Mesendoderm (in vitro differentiated cells): ENCODE data around the gene TOR1AIP1.

ENCODE experiments used
- DNase-seq: peaks from one replicate; pipeline ENCODE4 v3.0.0; 2013
- H2AK5ac ChIP-seq: 2 replicates; pipeline ENCODE4 v1.6.1; 2013; ENCODE audit warnings: low read length, inconsistent platforms
- H2BK120ac ChIP-seq: 2 replicates; pipeline ENCODE4 v1.6.1; 2013; ENCODE audit warnings: low read depth, mild to moderate bottlenecking, low read length, moderate library complexity, mixed read lengths
- H2BK15ac ChIP-seq: replicated peaks from 2 replicates; pipeline ENCODE4 v1.6.1; 2013; ENCODE audit warnings: low read depth, mild to moderate bottlenecking, moderate library complexity
- H2BK5ac ChIP-seq: 2 replicates; pipeline ENCODE4 v1.6.1; 2013; ENCODE audit warnings: low read length, inconsistent platforms
- H3K18ac ChIP-seq: 2 replicates; pipeline ENCODE4 v1.6.1; 2013; ENCODE audit warnings: mild to moderate bottlenecking, low read length, mixed read lengths
- H3K23ac ChIP-seq: one replicate; pipeline ENCODE4 v1.6.1; 2013; ENCODE audit warnings: low read length
- H3K27ac ChIP-seq: 2 replicates; pipeline ENCODE4 v1.5.1; 2013; ENCODE audit warnings: low read depth, mild to moderate bottlenecking, inconsistent platforms, low read length, moderate library complexity
- H3K27me3 ChIP-seq: 2 replicates; pipeline ENCODE4 v1.6.1; 2013; ENCODE audit warnings: low read length, control low read depth, mild to moderate bottlenecking, inconsistent platforms; ENCODE audit not compliant: insufficient read depth, poor library complexity
- H3K36me3 ChIP-seq: 2 replicates; pipeline ENCODE4 v1.6.1; 2013; ENCODE audit warnings: low read length, inconsistent platforms; ENCODE audit not compliant: control insufficient read depth, insufficient read depth
- H3K4ac ChIP-seq: one replicate; pipeline ENCODE4 v1.6.1; 2013; ENCODE audit warnings: low read depth, mild to moderate bottlenecking, low read length, moderate library complexity
- H3K4me1 ChIP-seq: 2 replicates; pipeline ENCODE4 v1.6.1; 2013; ENCODE audit warnings: low read depth, low read length, inconsistent platforms; ENCODE audit not compliant: control insufficient read depth
- H3K4me2 ChIP-seq: 2 replicates; pipeline ENCODE4 v1.6.1; 2013; ENCODE audit warnings: low read length
- H3K4me3 ChIP-seq: 2 replicates; pipeline ENCODE4 v1.5.1; 2013; ENCODE audit warnings: mild to moderate bottlenecking, low read length
- H3K56ac ChIP-seq: one replicate; pipeline ENCODE4 v1.6.1; 2013; ENCODE audit warnings: low read length
- H3K79me1 ChIP-seq: 2 replicates; pipeline ENCODE4 v1.6.1; 2013; ENCODE audit warnings: low read length, inconsistent platforms
- H3K79me2 ChIP-seq: 2 replicates; pipeline ENCODE4 v1.6.1; 2013; ENCODE audit warnings: mild to moderate bottlenecking, low read length; ENCODE audit not compliant: control insufficient read depth, insufficient read depth
- H3K9ac ChIP-seq: 2 replicates; pipeline ENCODE4 v1.6.1; 2013; ENCODE audit warnings: low read length, inconsistent platforms
- H4K5ac ChIP-seq: one replicate; pipeline ENCODE4 v1.6.1; 2013; ENCODE audit warnings: low read length
- H4K8ac ChIP-seq: one replicate; pipeline ENCODE4 v1.6.1; 2013; ENCODE audit warnings: low read depth, mild to moderate bottlenecking, control low read depth, low read length, moderate library complexity
- WGBS: extraction: QIAGEN DNeasy Blood & Tissue Kit; methylation state at CpG from one replicate; pipeline ENCODE4 v1.1.7; 2013; ENCODE audit warnings: low lambda C conversion rate, missing lambda C conversion rate; ENCODE audit not compliant: insufficient coverage; ENCODE audit errors: extremely low coverage; 5-methylcytosine and 5-hydroxymethylcytosine counted together

Gene TOR1AIP1

GRCh38 chr1:179883040-179883744, 1.1 kb downstream of the TOR1AIP1 start:
- H2BK15ac ChIP-seq = no peak overlapping the region
- H3K18ac ChIP-seq = peak overlapping the region; percentile 12
- H3K56ac ChIP-seq = peak overlapping the region; percentile 96
- no peaks in the 10 kb centered on the region for H3K36me3 ChIP-seq
- H3K9ac ChIP-seq = peak overlapping the region; percentile 94
- H3K4me1 ChIP-seq = no peaks in the 10 kb centered on the region
- no CpG with 5 or more reads among the region's 26 CpGs for WGBS
- H3K79me2 ChIP-seq = peaks cover 2% of the 10 kb centered on the region
- H3K27ac ChIP-seq = peak overlapping the region; percentile 95
- peak overlapping the region; percentile 71 for H3K23ac ChIP-seq
- H2BK120ac ChIP-seq = no peak overlapping the region
- no peak overlapping the region for H2AK5ac ChIP-seq
- DNase-seq = no peak
- H4K5ac ChIP-seq = peak overlapping the region; percentile 16
- no peaks in the 10 kb centered on the region for H3K27me3 ChIP-seq
- peak overlapping the region; percentile 66 for H3K4ac ChIP-seq
- H3K4me3 ChIP-seq = peak overlapping the region; percentile 90
- no peak overlapping the region for H2BK5ac ChIP-seq
- H3K4me2 ChIP-seq = peak overlapping the region; percentile 98
- H3K79me1 ChIP-seq = peaks cover 2% of the 10 kb centered on the region
- H4K8ac ChIP-seq = peak overlapping the region; percentile 88

GRCh38 chr1:179883745-179884138, 1.7 kb downstream of the TOR1AIP1 start:
- H3K4me1 ChIP-seq = no peaks in the 10 kb centered on the region
- H3K27me3 ChIP-seq = no peaks in the 10 kb centered on the region
- no peak overlapping the region for H3K4ac ChIP-seq
- H3K23ac ChIP-seq = no peak overlapping the region
- no peak overlapping the region for H2BK15ac ChIP-seq
- H2AK5ac ChIP-seq = no peak overlapping the region
- peaks cover 2% of the 10 kb centered on the region for H3K79me2 ChIP-seq
- H2BK5ac ChIP-seq = no peak overlapping the region
- H3K36me3 ChIP-seq = no peaks in the 10 kb centered on the region
- H4K5ac ChIP-seq = no peak overlapping the region
- H3K79me1 ChIP-seq = peaks cover 2% of the 10 kb centered on the region
- peak overlapping the region; percentile 96 for H3K56ac ChIP-seq
- no CpG with 5 or more reads among the region's 4 CpGs for WGBS
- peak; percentile 86 for DNase-seq
- H3K18ac ChIP-seq = no peak overlapping the region
- H3K4me3 ChIP-seq = peak overlapping the region; percentile 90
- peak overlapping the region; percentile 98 for H3K4me2 ChIP-seq
- no peak overlapping the region for H4K8ac ChIP-seq
- H2BK120ac ChIP-seq = no peak overlapping the region
- H3K9ac ChIP-seq = peak overlapping the region; percentile 94
- H3K27ac ChIP-seq = peak overlapping the region; percentile 95

GRCh38 chr1:179888071-179888470, 6.0 kb downstream of the TOR1AIP1 start:
- no peak for DNase-seq
- peaks cover 2% of the 10 kb centered on the region for H3K79me1 ChIP-seq
- no CpG with 5 or more reads among the region's 2 CpGs for WGBS
- H3K27me3 ChIP-seq = no peaks in the 10 kb centered on the region
- H3K79me2 ChIP-seq = peaks cover 2% of the 10 kb centered on the region
- H2BK120ac ChIP-seq = no peak overlapping the region
- H3K9ac ChIP-seq = no peak overlapping the region
- H3K23ac ChIP-seq = no peak overlapping the region
- no peak overlapping the region for H3K4me2 ChIP-seq
- H4K8ac ChIP-seq = no peak overlapping the region
- no peak overlapping the region for H4K5ac ChIP-seq
- H3K27ac ChIP-seq = no peak overlapping the region
- H2BK5ac ChIP-seq = no peak overlapping the region
- H2AK5ac ChIP-seq = no peak overlapping the region
- no peaks in the 10 kb centered on the region for H3K4me1 ChIP-seq
- H3K36me3 ChIP-seq = no peaks in the 10 kb centered on the region
- no peak overlapping the region for H2BK15ac ChIP-seq
- no peak overlapping the region for H3K4ac ChIP-seq
- no peak overlapping the region for H3K56ac ChIP-seq
- no peak overlapping the region for H3K18ac ChIP-seq
- H3K4me3 ChIP-seq = no peak overlapping the region

GRCh38 chr1:179889589-179889988, 7.5 kb downstream of the TOR1AIP1 start:
- Histone ChIP-seq H3K4ac (no peak overlapping the region), H3K27me3 (no peaks in the 10 kb centered on the region), H2BK120ac (no peak overlapping the region), H3K9ac (no peak overlapping the region), H3K79me1 (no peaks in the 10 kb centered on the region), H3K4me1 (no peaks in the 10 kb centered on the region), H2BK5ac (no peak overlapping the region), H4K8ac (no peak overlapping the region), H3K23ac (no peak overlapping the region), H2BK15ac (no peak overlapping the region), H3K56ac (no peak overlapping the region), H3K4me3 (no peak overlapping the region), H3K18ac (no peak overlapping the region), H3K4me2 (no peak overlapping the region), H3K27ac (no peak overlapping the region), H3K36me3 (no peaks in the 10 kb centered on the region), H4K5ac (no peak overlapping the region), H3K79me2 (no peaks in the 10 kb centered on the region), H2AK5ac (no peak overlapping the region)
- no CpG with 5 or more reads among the region's 4 CpGs for WGBS
- no peak for DNase-seq

GRCh38 chr1:179910934-179911333, 28.8 kb downstream of the TOR1AIP1 start:
- Histone ChIP-seq H3K79me2 (no peaks in the 10 kb centered on the region), H3K4me3 (no peak overlapping the region), H3K27ac (no peak overlapping the region), H4K8ac (no peak overlapping the region), H3K79me1 (no peaks in the 10 kb centered on the region), H3K56ac (no peak overlapping the region), H3K36me3 (no peaks in the 10 kb centered on the region), H2BK15ac (no peak overlapping the region), H3K4me2 (no peak overlapping the region), H3K9ac (no peak overlapping the region), H3K18ac (no peak overlapping the region), H2BK120ac (no peak overlapping the region), H4K5ac (no peak overlapping the region), H2BK5ac (no peak overlapping the region), H3K4me1 (no peaks in the 10 kb centered on the region), H2AK5ac (no peak overlapping the region), H3K23ac (no peak overlapping the region), H3K27me3 (no peaks in the 10 kb centered on the region), H3K4ac (no peak overlapping the region)
- WGBS = no CpG with 5 or more reads among the region's 1 CpG
- no peak for DNase-seq

- H2AK5ac ChIP-seq = no peak overlapping the region
- no peaks in the 10 kb centered on the region for H3K79me1 ChIP-seq
- no peak overlapping the region for H4K5ac ChIP-seq
- no peak overlapping the region for H3K9ac ChIP-seq
- no peak overlapping the region for H3K23ac ChIP-seq
- H3K79me2 ChIP-seq = no peaks in the 10 kb centered on the region
- no peak overlapping the region for H2BK120ac ChIP-seq
- H2BK15ac ChIP-seq = no peak overlapping the region
- no CpG with 5 or more reads among the region's 3 CpGs for WGBS
- no peak overlapping the region for H4K8ac ChIP-seq
- H3K27ac ChIP-seq = no peak overlapping the region
- H3K4me3 ChIP-seq = no peak overlapping the region
- no peak overlapping the region for H3K18ac ChIP-seq
- no peak overlapping the region for H3K4me2 ChIP-seq
- H3K4me1 ChIP-seq = no peaks in the 10 kb centered on the region
- H3K4ac ChIP-seq = no peak overlapping the region
- H2BK5ac ChIP-seq = no peak overlapping the region
- H3K27me3 ChIP-seq = no peaks in the 10 kb centered on the region
- DNase-seq = no peak
- no peak overlapping the region for H3K56ac ChIP-seq
- H3K36me3 ChIP-seq = no peaks in the 10 kb centered on the region
Observed at GRCh38 chr1:179911812-179912211, 29.7 kb downstream of the TOR1AIP1 start.
